Measurements from ENCODE around the gene CA9.
"Not testable (repeated sequence)": the region's sequence is repeated elsewhere in the genome, so short reads cannot be mapped to it uniquely, and the experiment has no call there.

DNA sequence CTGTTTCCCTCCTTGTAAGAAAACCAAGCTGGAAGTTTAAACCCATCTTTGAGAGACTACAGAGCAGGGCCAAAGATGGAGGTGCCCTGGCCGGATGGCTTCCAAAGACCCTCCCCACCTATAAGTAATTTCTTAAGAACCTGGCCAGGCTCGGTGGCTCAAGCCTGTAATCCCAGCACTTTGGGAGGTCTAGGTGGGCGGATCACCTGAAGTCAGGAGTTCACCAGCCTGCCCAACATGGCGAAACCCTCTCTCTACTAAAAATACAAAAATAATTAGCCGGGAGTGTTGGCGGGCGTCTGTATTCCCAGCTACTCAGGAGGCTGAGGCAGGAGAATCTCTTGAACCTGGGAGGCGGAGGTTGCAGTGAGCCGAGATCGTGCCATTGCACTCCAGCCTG, 28.0 kb upstream of the CA9 start:
- TF ChIP-seq, protein P1, sequence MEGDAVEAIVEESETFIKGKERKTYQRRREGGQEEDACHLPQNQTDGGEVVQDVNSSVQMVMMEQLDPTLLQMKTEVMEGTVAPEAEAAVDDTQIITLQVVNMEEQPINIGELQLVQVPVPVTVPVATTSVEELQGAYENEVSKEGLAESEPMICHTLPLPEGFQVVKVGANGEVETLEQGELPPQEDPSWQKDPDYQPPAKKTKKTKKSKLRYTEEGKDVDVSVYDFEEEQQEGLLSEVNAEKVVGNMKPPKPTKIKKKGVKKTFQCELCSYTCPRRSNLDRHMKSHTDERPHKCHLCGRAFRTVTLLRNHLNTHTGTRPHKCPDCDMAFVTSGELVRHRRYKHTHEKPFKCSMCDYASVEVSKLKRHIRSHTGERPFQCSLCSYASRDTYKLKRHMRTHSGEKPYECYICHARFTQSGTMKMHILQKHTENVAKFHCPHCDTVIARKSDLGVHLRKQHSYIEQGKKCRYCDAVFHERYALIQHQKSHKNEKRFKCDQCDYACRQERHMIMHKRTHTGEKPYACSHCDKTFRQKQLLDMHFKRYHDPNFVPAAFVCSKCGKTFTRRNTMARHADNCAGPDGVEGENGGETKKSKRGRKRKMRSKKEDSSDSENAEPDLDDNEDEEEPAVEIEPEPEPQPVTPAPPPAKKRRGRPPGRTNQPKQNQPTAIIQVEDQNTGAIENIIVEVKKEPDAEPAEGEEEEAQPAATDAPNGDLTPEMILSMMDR (IDR thresholded peaks at IDR 0.05), result not testable (repeated sequence)
- TF ChIP-seq EP300 (IDR thresholded peaks at IDR 0.05), result not testable (repeated sequence)
